K562 (cell line): Measurements from ENCODE around the gene WNT8A. TPM values are rescaled to one million over a fixed set of nuclear protein-coding genes. Genes with fewer than 3 reads are reported as not detected.
A peak's percentile ranks its signal among the peaks of the same experiment; 100 is the strongest.

Source experiments
- ATAC-seq: fragments of 200-7000 bp; cut with Tn5 transposase; 3 replicates; pipeline ENCODE4 v1.9.1; 2020; ENCODE audit warnings: moderate library complexity
- BruUV-seq: library from RNA; stranded (reverse); fragments of 400-500 nt; replicated peaks from 2 replicates; lab custom pipeline; 2021; lab: Mats Ljungman, UMichigan
- CTCF ChIA-PET: fragments of 300-600 bp; formaldehyde crosslinking; extraction: SDS; loops from one replicate; lab custom pipeline; 2021; ENCODE audit warnings: low intra/inter-chr PET ratio; lab: Yijun Ruan, JAX
- POLR2A ChIA-PET: fragments of 300-600, 350-650 bp; sonication (Branson Sonifier 250); formaldehyde crosslinking; extraction: SDS; loops from one replicate; lab custom pipeline; 2021; ENCODE audit warnings: antibody characterized with exemption, inconsistent platforms; lab: Yijun Ruan, JAX
- DNase-seq, 4 experiments: peaks; one replicate each; pipeline versions ENCODE4 v3.0.0 to v3.0.0-alpha.2; 2011 to 2018; ENCODE audit warnings: low spot score in 3 of 4, mixed read lengths in 3 of 4; ENCODE audit errors: extremely low read depth in 1 of 4
- FAIRE-seq: peaks from 2 replicates; lab custom pipeline; 2011; peaks lifted over from hg19 to GRCh38; lab: Jason Lieb, UNC
- H2AFZ ChIP-seq: 2 replicates; pipeline ENCODE4 v1.6.0; 2011; ENCODE audit warnings: low read depth, low read length, control low read depth, inconsistent platforms
- H3K27ac ChIP-seq: fragments of 200-600 bp; 3 replicates; pipeline ENCODE4 v1.8.0; 2011; ENCODE audit warnings: low read depth, mild to moderate bottlenecking, control low read depth, inconsistent platforms, low read length, moderate library complexity, mixed read lengths; ENCODE audit errors: extremely low read depth
- H3K27me3 ChIP-seq, 2 experiments: fragments of 300-600 bp in 1 of 2; 2 replicates in 1 of 2; 3 replicates in 1 of 2; pipeline versions ENCODE4 v1.6.0 to v1.8.0; 2011; ENCODE audit warnings: inconsistent platforms in 2 of 2, low read length in 2 of 2, mild to moderate bottlenecking in 1 of 2, mixed read lengths in 1 of 2, moderate library complexity in 1 of 2; ENCODE audit not compliant: control insufficient read depth in 2 of 2, insufficient read depth in 2 of 2
- H3K36me3 ChIP-seq: fragments of 300-600 bp; 3 replicates; pipeline ENCODE4 v1.8.0; 2011; ENCODE audit warnings: mild to moderate bottlenecking, low read length, inconsistent platforms; ENCODE audit not compliant: control insufficient read depth, insufficient read depth
- H3K4me1 ChIP-seq, 2 experiments: fragments of 200-600 bp in 1 of 2; replicated peaks in 1 of 2; 2 replicates in 1 of 2; 3 replicates in 1 of 2; pipeline versions ENCODE4 v1.5.1 to v1.8.0; 2011; ENCODE audit warnings: inconsistent platforms in 2 of 2, low read length in 2 of 2, mild to moderate bottlenecking in 1 of 2, mixed read lengths in 1 of 2, moderate library complexity in 1 of 2; ENCODE audit not compliant: control insufficient read depth in 2 of 2, insufficient read depth in 2 of 2
- H3K4me2 ChIP-seq: 2 replicates; pipeline ENCODE4 v1.6.1; 2011; ENCODE audit warnings: low read length, control low read depth, inconsistent platforms, mixed read lengths; ENCODE audit not compliant: insufficient read depth
- H3K4me3 ChIP-seq: fragments of 200-600 bp; sonication (generic), shearing (Covaris generic); 2 replicates; pipeline ENCODE4 v1.5.1; 2016; ENCODE audit warnings: control low read depth, inconsistent platforms
- H3K79me2 ChIP-seq: fragments of 200-600 bp; 3 replicates; pipeline ENCODE4 v1.8.0; 2011; ENCODE audit warnings: low read length, inconsistent platforms; ENCODE audit not compliant: control insufficient read depth, insufficient read depth
- H3K9ac ChIP-seq, 2 experiments: 2 replicates each; pipeline versions ENCODE4 v1.6.0 to v1.6.1; 2011; ENCODE audit warnings: low read depth in 2 of 2, low read length in 2 of 2, control low read depth in 1 of 2, inconsistent platforms in 1 of 2, mild to moderate bottlenecking in 1 of 2, mixed read lengths in 1 of 2; ENCODE audit not compliant: insufficient read depth in 1 of 2
- H3K9me1 ChIP-seq: one replicate; pipeline ENCODE4 v1.6.0; 2011; ENCODE audit warnings: inconsistent platforms, mild to moderate bottlenecking, low read length, moderate library complexity; ENCODE audit not compliant: control insufficient read depth, insufficient read depth
- H3K9me3 ChIP-seq: replicated peaks from 2 replicates; pipeline ENCODE4 v1.5.1; 2011; ENCODE audit warnings: low read depth, low read length, inconsistent platforms; ENCODE audit not compliant: control insufficient read depth, insufficient read depth
- H4K20me1 ChIP-seq: replicated peaks from 2 replicates; pipeline ENCODE4 v1.6.1; 2011; ENCODE audit warnings: low read length, inconsistent platforms, mixed read lengths; ENCODE audit not compliant: control insufficient read depth, insufficient read depth
- CBFA2T2 ChIP-seq: fragments of 450-650 bp; conservative IDR thresholded peaks from 2 replicates; pipeline ENCODE4 v1.6.1; 2017; ENCODE audit warnings: mild to moderate bottlenecking
- KDM5B ChIP-seq: fragments of 200-600 bp; sonication (generic); IDR thresholded peaks from 2 replicates; pipeline ENCODE4 v1.6.1; 2012; ENCODE audit warnings: low read depth, mild to moderate bottlenecking, moderate library complexity, low read length, control low read depth, inconsistent platforms; ENCODE audit not compliant: insufficient replicate concordance
- ZNF324 ChIP-seq: fragments of 250-450 bp; sonication (Bioruptor Pico); IDR thresholded peaks from 2 replicates; pipeline ENCODE4 v1.4.0; 2020; ENCODE audit warnings: mild to moderate bottlenecking
- in situ Hi-C: fragments of 300-500 bp; cut with MboI; formaldehyde crosslinking; loops from 4 replicates; pipeline ENCODE4 v1.15.0; 2018; ENCODE audit warnings: inconsistent platforms, mixed read lengths
- intact Hi-C: fragments of 100-400 bp; cut with micrococcal nuclease; formaldehyde crosslinking; loops from 2 replicates; pipeline ENCODE4 v1.14.2; 2022
- polyA plus RNA-seq, 8 experiments: library from polyadenylated mRNA; depleted of rRNA in 4 of 8; stranded (reverse) in 5 of 8; unstranded in 3 of 8; fragments of >200 nt; fragmentation: Nextera tagmentation in 2 of 8; fragmentation: Illumina TruSeq in 1 of 8; extraction: Ambion mirVana in 2 of 8; extraction: Trizol in 1 of 8; gene quantifications; 2 replicates each; pipeline versions ENCODE4 v1.2.1 to v1.2.3, GENCODE V29; 2011 to 2014; ENCODE audit warnings: inconsistent platforms in 1 of 8, missing spikeins in 1 of 8
- total RNA-seq, 7 experiments: library from RNA; depleted of rRNA in 6 of 7; stranded (reverse); fragments of >200 nt in 6 of 7; fragmentation: Illumina TruSeq in 2 of 7; extraction: Trizol in 2 of 7; gene quantifications; 2 replicates each; pipeline versions ENCODE4 v1.2.1 to v1.2.3, GENCODE V29; 2011 to 2021; ENCODE audit warnings: low replicate concordance in 1 of 7
- TF ChIP-seq, protein P1 (sequence below): fragments of 450-650 bp; formaldehyde crosslinking; IDR thresholded peaks from 2 replicates; pipeline ENCODE4 v1.4.0; 2020; ENCODE audit warnings: mild to moderate bottlenecking, moderate library complexity

WNT8A gene
- total and polyA plus RNA-seq, 9 of the 15 experiments (the other 6 are each of a cell fraction or from before 2014, with no cell fraction given) = not detected

- no peak for ATAC-seq
- POLR2A ChIA-PET = no interaction called here
- H3K4me2 ChIP-seq = no peak overlapping the region
- TF ChIP-seq, protein P1, sequence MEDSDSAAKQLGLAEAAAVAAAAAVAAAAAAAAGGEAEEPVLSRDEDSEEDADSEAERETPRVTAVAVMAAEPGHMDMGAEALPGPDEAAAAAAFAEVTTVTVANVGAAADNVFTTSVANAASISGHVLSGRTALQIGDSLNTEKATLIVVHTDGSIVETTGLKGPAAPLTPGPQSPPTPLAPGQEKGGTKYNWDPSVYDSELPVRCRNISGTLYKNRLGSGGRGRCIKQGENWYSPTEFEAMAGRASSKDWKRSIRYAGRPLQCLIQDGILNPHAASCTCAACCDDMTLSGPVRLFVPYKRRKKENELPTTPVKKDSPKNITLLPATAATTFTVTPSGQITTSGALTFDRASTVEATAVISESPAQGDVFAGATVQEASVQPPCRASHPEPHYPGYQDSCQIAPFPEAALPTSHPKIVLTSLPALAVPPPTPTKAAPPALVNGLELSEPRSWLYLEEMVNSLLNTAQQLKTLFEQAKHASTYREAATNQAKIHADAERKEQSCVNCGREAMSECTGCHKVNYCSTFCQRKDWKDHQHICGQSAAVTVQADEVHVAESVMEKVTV (CRISPR knock-in tag) = no peak
- TF ChIP-seq ZNF324 (CRISPR knock-in tag) (no peak), KDM5B (no peak), CBFA2T2 (0 out of 2 replicates have a peak, but pooled peaks have one; percentile 3)
- no peaks in the 10 kb centered on the region; the same call in 1 of the 2 replicates for H3K9me3 ChIP-seq
- no peak for FAIRE-seq
- peaks cover 2% of the 10 kb centered on the region; the same call in 1 of the 2 replicates for H4K20me1 ChIP-seq
- H3K9me1 ChIP-seq = no peaks in the 10 kb centered on the region
- H3K79me2 ChIP-seq = peaks cover 6% of the 10 kb centered on the region
- peaks cover 5 to 11% of the 10 kb centered on the region in 2 experiments; a peak in 3 of 5 replicates for H3K4me1 ChIP-seq
- no peaks in the 10 kb centered on the region for H3K36me3 ChIP-seq
- no peak overlapping the region for H3K4me3 ChIP-seq
- H3K27me3 ChIP-seq = no peaks in the 10 kb centered on the region
- H3K27ac ChIP-seq = no peak overlapping the region
- no TSS peak for BruUV-seq
- no peak overlapping the region for H3K9ac ChIP-seq
- DNase-seq = no peak
- in situ Hi-C loops (no loop called here), intact Hi-C loops (loop anchor here (2.0 kb wide), 1 partner anchor 258 kb away; no protein-coding TSS in a partner anchor)
- H2AFZ ChIP-seq = no peak overlapping the region
- CTCF ChIA-PET = interaction anchor here (1.0 to 4.2 kb wide), 3 partner anchors 27 to 407 kb away, joined by 3 to 35 read pairs (median 3); no protein-coding TSS in a partner anchor
These were observed 46.6 kb upstream of the WNT8A start for GRCh38 chr5:138037271-138037670.
